ENCODE results near the gene ZNF19. TPM values are rescaled to one million over a fixed set of nuclear protein-coding genes. Genes with fewer than 3 reads are reported as not detected.

Gene ZNF19
- total and polyA plus RNA-seq, 9 of the 15 experiments (the other 6 are each of a cell fraction or from before 2014, with no cell fraction given): 1.2 to 2.8 (median 1.8) TPM

DNA sequence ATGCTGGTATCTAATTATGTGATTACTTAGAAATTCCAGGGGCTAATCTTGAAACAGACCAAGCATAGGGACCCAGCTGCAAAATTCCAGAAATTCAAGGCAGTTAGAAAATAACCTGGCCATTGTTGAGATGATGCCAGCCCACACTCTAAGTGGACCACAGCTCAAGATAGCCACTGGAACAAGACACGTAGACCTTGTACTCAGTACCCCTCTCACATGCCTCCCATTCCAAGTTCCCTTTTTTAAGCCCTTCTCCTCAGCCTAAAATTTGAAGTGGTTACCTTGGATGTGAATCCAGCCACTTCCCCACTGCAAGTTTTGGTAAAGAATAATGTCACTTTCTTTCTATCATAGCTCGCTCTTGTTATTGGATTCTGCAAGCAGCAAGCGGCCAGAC is 4.1 kb upstream of the ZNF19 start:
- H3K9me1 ChIP-seq (ENCODE audit: control insufficient read depth, insufficient read depth, low read length): no peaks in the 10 kb centered on the region
- TF ChIP-seq CCAR2 (IDR thresholded peaks at IDR 0.05; ENCODE audit: low read depth, low read length) (no peak), TAL1 (IDR thresholded peaks at IDR 0.05) (no peak), L3MBTL2 (IDR thresholded peaks at IDR 0.05) (0 out of 2 replicates have a peak, but pooled peaks have one; percentile 29), MEIS2 (IDR thresholded peaks at IDR 0.05; ENCODE audit: partially characterized antibody) (no peak), HDAC8 (tag; IDR thresholded peaks at IDR 0.05) (no peak), NEUROD1 (IDR thresholded peaks at IDR 0.05; ENCODE audit: borderline replicate concordance, low read depth, low read length, partially characterized antibody) (no peak), SPI1 (IDR thresholded peaks at IDR 0.05; ENCODE audit: borderline replicate concordance, low read depth, low read length) (peak; percentile 45; the same call in 1 of the 2 replicates), ZNF589 (CRISPR knock-in tag; IDR thresholded peaks at IDR 0.05; ENCODE audit: low read depth) (no peak)
- TF ChIP-seq, protein P1, sequence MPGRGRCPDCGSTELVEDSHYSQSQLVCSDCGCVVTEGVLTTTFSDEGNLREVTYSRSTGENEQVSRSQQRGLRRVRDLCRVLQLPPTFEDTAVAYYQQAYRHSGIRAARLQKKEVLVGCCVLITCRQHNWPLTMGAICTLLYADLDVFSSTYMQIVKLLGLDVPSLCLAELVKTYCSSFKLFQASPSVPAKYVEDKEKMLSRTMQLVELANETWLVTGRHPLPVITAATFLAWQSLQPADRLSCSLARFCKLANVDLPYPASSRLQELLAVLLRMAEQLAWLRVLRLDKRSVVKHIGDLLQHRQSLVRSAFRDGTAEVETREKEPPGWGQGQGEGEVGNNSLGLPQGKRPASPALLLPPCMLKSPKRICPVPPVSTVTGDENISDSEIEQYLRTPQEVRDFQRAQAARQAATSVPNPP (IDR thresholded peaks at IDR 0.05; ENCODE audit: borderline replicate concordance, insufficient read depth, insufficient read length): no peak
- WGBS (ENCODE audit: insufficient coverage, low coverage, missing lambda C conversion rate): 61% methylated on average over 3 of the region's 3 CpGs
- peak overlapping the region in 1 of 2 experiments; percentile 58; a peak in 2 of 4 replicates for H3K9ac ChIP-seq (ENCODE audit: insufficient read depth in 1 of 2, low read depth in 2 of 2, low read length in 2 of 2)
- intact Hi-C loops (cut with micrococcal nuclease) (no loop called here), in situ Hi-C loops (cut with MboI) (no loop called here)
- ATAC-seq (peak; percentile 61), DNase-seq (ENCODE audit: extremely low read depth in 1 of 4, low spot score in 3 of 4) (peak in 1 of 4 experiments; percentile 15), FAIRE-seq (peak; percentile 67)
- peak overlapping the region; percentile 93 for H2AFZ ChIP-seq (ENCODE audit: low read depth, low read length)
- BruUV-seq (replicated peaks): no TSS peak
- ChIA-PET POLR2A (no interaction called here), CTCF (ENCODE audit: low intra/inter-chr PET ratio) (no interaction called here)
- no peaks in the 10 kb centered on the region for H4K20me1 ChIP-seq (replicated peaks; ENCODE audit: control insufficient read depth, insufficient read depth, low read length)
- H3K27ac ChIP-seq (ENCODE audit: extremely low read depth, low read depth, low read length): peak overlapping the region; percentile 89
- no peak overlapping the region; the same call in 1 of the 2 replicates for H3K4me2 ChIP-seq (ENCODE audit: insufficient read depth, low read length)
- no peak overlapping the region for H3K4me3 ChIP-seq
- H3K9me3 ChIP-seq (replicated peaks; ENCODE audit: control insufficient read depth, insufficient read depth, low read depth, low read length): peaks cover 3% of the 10 kb centered on the region
- no peaks in the 10 kb centered on the region; the same call in 2 of the 3 replicates for H3K36me3 ChIP-seq (ENCODE audit: control insufficient read depth, insufficient read depth, low read length)
- H3K27me3 ChIP-seq (ENCODE audit: control insufficient read depth in 2 of 2, insufficient read depth in 2 of 2, low read length in 2 of 2): no peaks in the 10 kb centered on the region
- H3K79me2 ChIP-seq (ENCODE audit: control insufficient read depth, insufficient read depth, low read length): no peaks in the 10 kb centered on the region
- peaks cover 15 to 25% of the 10 kb centered on the region in 2 experiments for H3K4me1 ChIP-seq (replicated peaks in 1 of 2; ENCODE audit: control insufficient read depth in 2 of 2, insufficient read depth in 2 of 2, low read length in 2 of 2)
